Endothelial cell (in vitro differentiated cells): Measurements from ENCODE around the gene RAMP3. TPM values are rescaled to one million over a fixed set of nuclear protein-coding genes. Genes with fewer than 3 reads are reported as not detected.

ENCODE experiments used
- DNase-seq: peaks from one replicate; pipeline ENCODE4 v3.0.0; 2021; ENCODE audit warnings: low spot score
- H3K27ac Mint-ChIP-seq: one replicate; pipeline ENCODE4 v1.8.0; 2021; ENCODE audit warnings: mixed read lengths, inconsistent platforms; ENCODE audit not compliant: unreplicated experiment
- H3K27me3 Mint-ChIP-seq: one replicate; pipeline ENCODE4 v1.8.0; 2021; ENCODE audit warnings: mild to moderate bottlenecking, moderate library complexity, mixed read lengths, inconsistent platforms; ENCODE audit not compliant: unreplicated experiment
- H3K36me3 Mint-ChIP-seq: one replicate; pipeline ENCODE4 v1.8.0; 2021; ENCODE audit warnings: mild to moderate bottlenecking, low read depth, mixed read lengths, inconsistent platforms; ENCODE audit not compliant: unreplicated experiment
- H3K4me1 Mint-ChIP-seq: one replicate; pipeline ENCODE4 v1.8.0; 2021; ENCODE audit warnings: mild to moderate bottlenecking, mixed read lengths, inconsistent platforms; ENCODE audit not compliant: unreplicated experiment
- H3K4me3 Mint-ChIP-seq: one replicate; pipeline ENCODE4 v1.8.0; 2021; ENCODE audit warnings: mild to moderate bottlenecking, mixed read lengths, inconsistent platforms; ENCODE audit not compliant: unreplicated experiment
- H3K9me3 Mint-ChIP-seq: one replicate; pipeline ENCODE4 v1.8.0; 2021; ENCODE audit warnings: mixed read lengths, inconsistent platforms; ENCODE audit not compliant: unreplicated experiment
- total RNA-seq: library from RNA; stranded (reverse); fragmentation: NEBNext Ultra II Directional; extraction: Animal tissue kit (Norgen Biotek cat#: 25700); gene quantifications from one replicate; pipeline ENCODE4 v1.2.1, GENCODE V29; 2021; ENCODE audit not compliant: unreplicated experiment
- TF ChIP-seq, protein P1 (sequence below): fragments of 200-600 bp; sonication (generic); IDR thresholded peaks from one replicate; pipeline ENCODE4 v1.5.0; 2021; ENCODE audit warnings: antibody characterized with exemption; ENCODE audit not compliant: unreplicated experiment

The RAMP3 gene
- total RNA-seq, 1 donor from 2014 or later = 0.62 TPM

DNA sequence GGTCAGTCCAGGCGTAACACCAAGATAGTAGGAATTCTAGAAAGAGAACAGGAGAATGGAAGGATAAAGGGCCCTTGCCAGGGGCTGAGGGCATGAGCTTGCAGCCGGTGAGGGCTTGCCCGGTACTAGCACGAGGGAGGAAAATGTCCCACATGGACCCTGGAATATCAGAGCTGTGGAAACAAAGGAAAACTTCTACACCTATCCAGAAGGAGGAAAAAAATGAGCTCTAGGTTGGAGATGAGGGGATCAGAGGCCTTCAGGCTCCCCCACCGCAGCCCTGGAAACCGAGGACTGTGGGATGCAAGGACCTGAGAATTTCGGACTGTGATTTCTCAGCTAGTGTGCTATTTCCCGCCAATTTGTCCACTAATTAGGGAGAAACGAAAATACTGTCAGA lies 22.1 kb downstream of the RAMP3 start:
- DNase-seq = no peak
- Mint-ChIP-seq H3K4me1 (no peaks in the 10 kb centered on the region), H3K36me3 (no peaks in the 10 kb centered on the region), H3K9me3 (peaks cover 4% of the 10 kb centered on the region), H3K27ac (no peak overlapping the region), H3K27me3 (peaks cover 15% of the 10 kb centered on the region), H3K4me3 (no peak overlapping the region)
- TF ChIP-seq, protein P1, sequence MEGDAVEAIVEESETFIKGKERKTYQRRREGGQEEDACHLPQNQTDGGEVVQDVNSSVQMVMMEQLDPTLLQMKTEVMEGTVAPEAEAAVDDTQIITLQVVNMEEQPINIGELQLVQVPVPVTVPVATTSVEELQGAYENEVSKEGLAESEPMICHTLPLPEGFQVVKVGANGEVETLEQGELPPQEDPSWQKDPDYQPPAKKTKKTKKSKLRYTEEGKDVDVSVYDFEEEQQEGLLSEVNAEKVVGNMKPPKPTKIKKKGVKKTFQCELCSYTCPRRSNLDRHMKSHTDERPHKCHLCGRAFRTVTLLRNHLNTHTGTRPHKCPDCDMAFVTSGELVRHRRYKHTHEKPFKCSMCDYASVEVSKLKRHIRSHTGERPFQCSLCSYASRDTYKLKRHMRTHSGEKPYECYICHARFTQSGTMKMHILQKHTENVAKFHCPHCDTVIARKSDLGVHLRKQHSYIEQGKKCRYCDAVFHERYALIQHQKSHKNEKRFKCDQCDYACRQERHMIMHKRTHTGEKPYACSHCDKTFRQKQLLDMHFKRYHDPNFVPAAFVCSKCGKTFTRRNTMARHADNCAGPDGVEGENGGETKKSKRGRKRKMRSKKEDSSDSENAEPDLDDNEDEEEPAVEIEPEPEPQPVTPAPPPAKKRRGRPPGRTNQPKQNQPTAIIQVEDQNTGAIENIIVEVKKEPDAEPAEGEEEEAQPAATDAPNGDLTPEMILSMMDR = no peak

DNA sequence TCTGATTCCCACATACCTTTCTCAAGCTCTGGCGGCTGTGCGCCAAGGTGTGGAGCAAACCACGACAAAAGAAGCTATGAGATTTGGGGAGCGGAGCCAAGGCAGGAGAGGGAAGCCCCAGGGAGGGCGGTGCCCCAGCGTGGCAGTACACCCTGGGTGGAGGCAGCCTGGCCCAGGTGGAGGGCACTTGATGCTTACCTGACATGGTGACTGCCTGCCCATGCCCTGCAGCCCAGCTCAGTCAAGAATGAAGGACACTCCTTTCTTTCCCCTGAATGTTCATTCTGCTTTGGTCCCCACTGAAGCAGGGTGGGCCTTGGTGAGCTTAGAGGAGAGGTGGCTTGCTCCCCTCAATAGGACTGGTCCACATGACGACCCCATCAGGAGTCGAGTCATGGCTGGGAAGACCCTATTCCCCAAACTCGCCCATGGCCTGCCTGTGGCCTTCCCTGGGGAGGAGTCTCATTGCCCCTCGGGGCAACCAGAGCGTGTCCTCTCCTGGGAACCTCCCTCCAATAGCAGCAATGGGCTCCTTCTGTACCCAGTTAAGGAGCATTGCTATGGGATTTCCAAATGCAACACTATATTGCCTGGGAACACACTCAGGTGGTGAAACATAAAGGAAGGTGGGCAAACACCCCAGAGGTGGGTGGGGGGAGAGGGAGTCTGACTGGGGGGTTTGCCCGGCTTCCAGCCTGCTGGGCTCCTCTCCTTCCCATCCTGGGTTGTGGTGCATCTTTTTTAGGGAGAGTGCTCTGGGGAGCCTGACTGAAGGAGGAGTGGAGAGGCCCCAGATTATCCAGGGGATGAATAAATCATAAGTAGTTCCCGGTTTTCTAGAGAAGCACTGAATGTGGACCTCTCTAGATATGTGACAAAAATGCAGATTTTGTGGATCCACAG lies 22.7 kb downstream of the RAMP3 start:
- Mint-ChIP-seq H3K4me3 (no peak overlapping the region), H3K36me3 (no peaks in the 10 kb centered on the region), H3K27me3 (peaks cover 15% of the 10 kb centered on the region), H3K27ac (no peak overlapping the region), H3K4me1 (no peaks in the 10 kb centered on the region), H3K9me3 (peaks cover 4% of the 10 kb centered on the region)
- DNase-seq = no peak
- TF ChIP-seq, protein P1 = no peak

DNA sequence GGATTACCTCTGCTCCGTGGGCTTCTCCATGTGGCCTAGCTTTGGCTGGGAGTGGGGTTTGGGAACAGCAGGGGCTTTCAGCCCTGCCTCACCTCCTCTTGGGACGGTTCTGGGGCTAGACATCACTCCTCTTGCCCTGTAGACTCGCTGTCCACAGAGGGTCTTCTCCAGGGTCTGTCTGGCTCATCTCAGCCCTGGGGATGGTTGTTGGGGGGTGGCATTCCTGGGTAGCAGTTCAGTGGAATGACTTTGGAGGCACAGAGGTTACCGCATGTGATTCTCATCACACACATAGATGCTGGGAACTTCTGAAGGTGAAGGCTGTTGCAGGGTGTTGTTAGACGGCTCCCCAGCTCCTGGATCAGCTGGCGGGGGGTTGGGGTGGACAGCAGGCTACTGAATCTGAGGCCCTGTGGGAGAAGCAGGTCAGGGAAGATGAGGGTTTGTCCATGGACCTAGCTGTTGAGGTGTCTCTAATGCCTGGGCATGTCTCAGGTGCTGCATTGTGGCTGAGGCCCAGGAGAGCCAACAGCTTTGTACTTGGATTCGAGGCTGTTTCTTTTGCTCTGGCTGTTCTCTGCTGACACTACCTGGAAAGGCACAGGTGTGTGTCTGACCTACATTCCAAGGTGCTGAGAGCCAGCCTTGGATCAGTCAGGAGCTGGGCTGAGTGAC lies 23.8 kb downstream of the RAMP3 start:
- Mint-ChIP-seq H3K4me3 (no peak overlapping the region), H3K9me3 (no peaks in the 10 kb centered on the region), H3K4me1 (no peaks in the 10 kb centered on the region), H3K27me3 (peaks cover 11% of the 10 kb centered on the region), H3K36me3 (no peaks in the 10 kb centered on the region), H3K27ac (no peak overlapping the region)
- TF ChIP-seq, protein P1 = no peak
- DNase-seq = no peak

DNA sequence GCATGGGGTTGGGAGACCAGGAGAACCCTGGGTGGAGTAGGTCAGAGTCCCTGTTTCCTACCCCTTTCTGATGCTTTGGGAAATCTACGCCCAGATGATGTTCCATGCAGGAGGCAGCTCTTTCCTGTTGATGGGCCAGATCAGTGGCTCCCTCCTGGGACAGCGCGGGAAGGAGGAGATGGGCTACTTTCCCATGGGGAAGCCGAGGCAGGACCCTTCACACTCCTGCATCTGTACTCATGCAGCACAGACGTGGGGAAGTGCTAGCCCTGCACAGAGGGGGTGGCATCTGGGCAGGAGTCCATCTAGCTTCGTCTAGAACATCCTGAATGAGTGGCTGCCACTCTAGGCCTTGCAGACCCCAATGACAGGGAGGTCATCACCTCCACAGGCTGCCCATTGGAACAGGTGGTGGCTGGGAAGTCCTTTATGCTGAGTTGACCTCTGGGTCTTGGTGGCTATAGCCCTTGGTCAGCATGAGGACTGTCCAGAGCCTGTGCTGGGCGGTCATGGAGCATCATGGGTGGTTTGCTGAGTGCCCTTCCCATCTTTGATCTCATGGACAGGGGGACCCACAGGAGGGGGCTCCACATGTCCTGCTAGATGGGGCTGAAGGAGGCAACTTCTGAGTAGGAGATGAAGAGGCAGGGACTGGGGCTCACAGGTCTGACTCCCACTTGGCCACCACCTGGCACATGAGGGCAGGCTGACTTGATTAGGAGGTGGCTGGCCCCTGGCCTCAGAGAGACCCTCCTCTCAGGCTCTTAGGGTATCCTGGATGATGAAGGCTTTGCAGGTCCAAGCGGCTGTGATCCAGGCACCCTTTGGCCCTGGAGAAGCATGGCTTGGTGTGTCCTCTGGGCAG lies 24.6 kb downstream of the RAMP3 start:
- peaks cover 12% of the 10 kb centered on the region for H3K27me3 Mint-ChIP-seq
- H3K4me1 Mint-ChIP-seq = no peaks in the 10 kb centered on the region
- H3K27ac Mint-ChIP-seq = no peak overlapping the region
- no peaks in the 10 kb centered on the region for H3K9me3 Mint-ChIP-seq
- H3K4me3 Mint-ChIP-seq = no peak overlapping the region
- DNase-seq = no peak
- H3K36me3 Mint-ChIP-seq = no peaks in the 10 kb centered on the region
- TF ChIP-seq, protein P1 = no peak
